ENCODE results near the gene OR4B1.
A peak's percentile ranks its signal among the peaks of the same experiment; 100 is the strongest.
"Not testable (repeated sequence)": the region's sequence is repeated elsewhere in the genome, so short reads cannot be mapped to it uniquely, and the experiment has no call there.

Gene OR4B1

DNA sequence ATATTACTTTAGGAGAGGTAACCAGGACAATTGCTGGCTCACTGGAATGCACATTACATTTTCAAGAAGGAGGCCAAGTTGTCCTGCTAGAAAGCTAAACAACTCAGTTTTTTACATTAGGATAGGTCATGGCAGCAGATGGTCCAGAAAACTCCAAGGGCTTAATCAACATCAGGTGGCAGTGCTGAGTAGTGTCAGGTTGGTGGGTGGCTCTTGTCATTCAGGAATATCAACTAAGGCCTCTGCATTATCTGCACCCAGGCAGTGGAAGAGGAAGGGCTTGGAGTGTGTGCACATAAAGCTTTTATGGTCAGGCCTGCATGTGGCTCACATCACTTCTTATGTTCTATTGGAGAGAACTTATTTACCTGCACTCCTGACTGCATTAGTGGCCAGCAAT is 32.2 kb upstream of the OR4B1 start:
- Histone ChIP-seq H3K9ac (ENCODE audit: low read length) (no peak overlapping the region), H3K4me3 (ENCODE audit: low read depth, low read length) (no peak overlapping the region), H3K4me1 (ENCODE audit: control insufficient read depth, insufficient read depth, low read length) (no peaks in the 10 kb centered on the region), H3K9me3 (ENCODE audit: control insufficient read depth, insufficient read depth, low read depth, low read length) (peaks cover 7% of the 10 kb centered on the region; the same call in 1 of the 2 replicates), H3K27ac (ENCODE audit: low read depth, low read length) (no peak overlapping the region), H3K27me3 (ENCODE audit: control insufficient read depth, insufficient read depth, low read length) (no peaks in the 10 kb centered on the region), H3K36me3 (ENCODE audit: control insufficient read depth, insufficient read depth, low read length) (no peaks in the 10 kb centered on the region)

DNA sequence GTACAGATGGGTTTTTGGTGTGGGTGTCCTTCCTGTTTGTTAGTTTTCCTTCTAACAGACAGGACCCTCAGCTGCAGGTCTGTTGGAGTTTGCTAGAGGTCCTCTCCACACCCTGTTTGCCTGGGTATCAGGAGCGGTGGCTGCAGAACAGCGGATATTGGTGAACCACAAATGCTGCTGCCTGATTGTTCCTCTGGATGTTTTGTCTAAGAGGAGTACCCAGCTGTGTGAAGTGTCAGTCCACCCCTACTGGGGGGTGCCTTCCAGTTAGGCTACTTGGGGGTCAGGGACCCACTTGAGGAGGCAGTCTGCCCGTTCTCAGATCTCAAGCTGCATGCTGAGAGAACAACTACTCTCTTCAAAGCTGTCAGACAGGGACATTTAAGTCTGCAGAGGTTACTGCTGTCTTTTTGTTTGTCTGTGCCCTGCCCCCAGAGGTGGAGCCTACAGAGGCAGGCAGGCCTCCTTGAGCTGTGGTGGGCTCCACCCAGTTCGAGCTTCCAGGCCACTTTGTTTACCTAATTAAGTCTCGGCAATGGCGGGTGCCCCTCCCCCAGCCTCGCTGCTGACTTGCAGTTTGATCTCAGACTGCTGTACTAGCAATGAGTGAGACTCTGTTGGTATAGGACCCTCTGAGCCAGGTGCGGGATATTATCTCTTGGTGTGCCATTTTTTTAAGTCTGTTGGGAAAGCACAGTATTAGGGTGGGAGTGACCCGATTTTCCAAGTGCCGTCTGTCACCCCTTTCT is 25.5 kb upstream of the OR4B1 start:
- Histone ChIP-seq H3K4me3 (ENCODE audit: low read depth, low read length) (peak overlapping the region; percentile 54), H3K9ac (ENCODE audit: low read length) (peak overlapping the region; percentile 62), H3K9me3 (ENCODE audit: control insufficient read depth, insufficient read depth, low read depth, low read length) (peaks cover 26% of the 10 kb centered on the region)
- H3K27me3 ChIP-seq (ENCODE audit: control insufficient read depth, insufficient read depth, low read length); H3K4me1 ChIP-seq (ENCODE audit: control insufficient read depth, insufficient read depth, low read length); H3K36me3 ChIP-seq (ENCODE audit: control insufficient read depth, insufficient read depth, low read length); H3K27ac ChIP-seq (ENCODE audit: low read depth, low read length): not testable (repeated sequence)

DNA sequence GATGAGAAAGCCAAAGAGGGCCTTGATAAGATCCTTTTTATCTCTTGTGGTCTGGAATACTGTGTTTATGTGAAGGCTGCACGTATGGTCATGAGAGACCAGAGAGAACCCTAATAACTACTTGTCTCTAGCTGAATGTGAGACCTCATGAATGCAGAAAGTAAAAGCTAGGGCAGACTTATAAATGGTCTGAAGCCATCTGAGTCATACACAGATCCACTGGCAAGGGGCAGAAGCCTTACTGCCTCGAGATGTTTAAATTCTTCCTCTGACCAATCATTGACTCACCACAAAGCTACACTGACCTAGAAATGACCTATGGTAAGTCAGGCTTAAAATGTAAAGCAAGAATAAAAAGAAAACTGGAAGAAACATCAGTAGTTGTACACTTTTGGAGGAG is 22.7 kb upstream of the OR4B1 start:
- Histone ChIP-seq H3K9ac (ENCODE audit: low read length) (no peak overlapping the region), H3K4me1 (ENCODE audit: control insufficient read depth, insufficient read depth, low read length) (no peaks in the 10 kb centered on the region; the same call in 1 of the 2 replicates), H3K27me3 (ENCODE audit: control insufficient read depth, insufficient read depth, low read length) (no peaks in the 10 kb centered on the region), H3K9me3 (ENCODE audit: control insufficient read depth, insufficient read depth, low read depth, low read length) (peaks cover 41% of the 10 kb centered on the region), H3K27ac (ENCODE audit: low read depth, low read length) (no peak overlapping the region), H3K36me3 (ENCODE audit: control insufficient read depth, insufficient read depth, low read length) (no peaks in the 10 kb centered on the region), H3K4me3 (ENCODE audit: low read depth, low read length) (no peak overlapping the region)

- Histone ChIP-seq H3K4me1 (ENCODE audit: control insufficient read depth, insufficient read depth, low read length) (no peaks in the 10 kb centered on the region), H3K36me3 (ENCODE audit: control insufficient read depth, insufficient read depth, low read length) (no peaks in the 10 kb centered on the region), H3K9me3 (ENCODE audit: control insufficient read depth, insufficient read depth, low read depth, low read length) (peaks cover 6% of the 10 kb centered on the region; the same call in 1 of the 2 replicates), H3K9ac (ENCODE audit: low read length) (no peak overlapping the region), H3K4me3 (ENCODE audit: low read depth, low read length) (no peak overlapping the region), H3K27me3 (ENCODE audit: control insufficient read depth, insufficient read depth, low read length) (no peaks in the 10 kb centered on the region), H3K27ac (ENCODE audit: low read depth, low read length) (no peak overlapping the region)
These were observed 8.7 kb upstream of the OR4B1 start for GRCh38 chr11:48207881-48208280.

GRCh38 chr11:48210052-48210451 is 6.6 kb upstream of the OR4B1 start:
- Histone ChIP-seq H3K36me3 (ENCODE audit: control insufficient read depth, insufficient read depth, low read length) (no peaks in the 10 kb centered on the region), H3K4me3 (ENCODE audit: low read depth, low read length) (no peak overlapping the region), H3K9ac (ENCODE audit: low read length) (no peak overlapping the region), H3K27ac (ENCODE audit: low read depth, low read length) (no peak overlapping the region), H3K27me3 (ENCODE audit: control insufficient read depth, insufficient read depth, low read length) (no peaks in the 10 kb centered on the region), H3K4me1 (ENCODE audit: control insufficient read depth, insufficient read depth, low read length) (no peaks in the 10 kb centered on the region), H3K9me3 (ENCODE audit: control insufficient read depth, insufficient read depth, low read depth, low read length) (peaks cover 16% of the 10 kb centered on the region; the same call in 1 of the 2 replicates)

DNA sequence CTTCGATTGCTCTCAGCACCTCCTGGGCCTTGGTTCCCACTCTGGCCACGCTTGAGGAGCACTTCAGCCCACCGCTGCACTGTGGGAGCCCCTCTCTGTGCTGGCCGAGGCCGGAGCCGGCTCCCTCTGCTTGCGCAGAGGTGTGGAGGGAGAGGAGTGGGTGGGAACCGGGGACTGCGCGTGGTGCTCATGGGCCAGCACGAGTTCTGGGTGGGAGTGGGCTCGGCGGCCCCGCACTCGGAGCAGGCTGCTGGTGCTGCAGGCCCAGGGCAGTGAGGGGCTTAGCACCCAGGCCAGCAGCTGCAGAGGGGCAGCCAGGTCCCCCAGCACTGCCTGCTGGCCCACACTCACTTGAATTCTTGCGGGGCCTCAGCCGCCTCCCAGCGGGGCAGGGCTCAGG is 12.2 kb downstream of the OR4B1 start:
- no peak overlapping the region for H3K9ac ChIP-seq (ENCODE audit: low read length)
- no peak overlapping the region for H3K4me3 ChIP-seq (ENCODE audit: low read depth, low read length)
- no peaks in the 10 kb centered on the region for H3K36me3 ChIP-seq (ENCODE audit: control insufficient read depth, insufficient read depth, low read length)
- H3K27me3 ChIP-seq (ENCODE audit: control insufficient read depth, insufficient read depth, low read length): no peaks in the 10 kb centered on the region
- H3K27ac ChIP-seq (ENCODE audit: low read depth, low read length): no peak overlapping the region
- peaks cover 40% of the 10 kb centered on the region; the same call in 1 of the 2 replicates for H3K9me3 ChIP-seq (ENCODE audit: control insufficient read depth, insufficient read depth, low read depth, low read length)
- H3K4me1 ChIP-seq (ENCODE audit: control insufficient read depth, insufficient read depth, low read length): no peaks in the 10 kb centered on the region

GRCh38 chr11:48230057-48230456 is 13.4 kb downstream of the OR4B1 start:
- not testable (repeated sequence) for H3K9ac ChIP-seq (ENCODE audit: low read length); H3K36me3 ChIP-seq (ENCODE audit: control insufficient read depth, insufficient read depth, low read length); H3K27ac ChIP-seq (ENCODE audit: low read depth, low read length); H3K27me3 ChIP-seq (ENCODE audit: control insufficient read depth, insufficient read depth, low read length); H3K4me3 ChIP-seq (ENCODE audit: low read depth, low read length); H3K4me1 ChIP-seq (ENCODE audit: control insufficient read depth, insufficient read depth, low read length)
- peaks cover 34% of the 10 kb centered on the region; the same call in 1 of the 2 replicates for H3K9me3 ChIP-seq (ENCODE audit: control insufficient read depth, insufficient read depth, low read depth, low read length)

GRCh38 chr11:48237727-48238126 is 21.1 kb downstream of the OR4B1 start:
- no peaks in the 10 kb centered on the region; the same call in 1 of the 2 replicates for H3K4me1 ChIP-seq (ENCODE audit: control insufficient read depth, insufficient read depth, low read length)
- H3K36me3 ChIP-seq (ENCODE audit: control insufficient read depth, insufficient read depth, low read length): no peaks in the 10 kb centered on the region
- no peak overlapping the region for H3K4me3 ChIP-seq (ENCODE audit: low read depth, low read length)
- no peak overlapping the region for H3K9ac ChIP-seq (ENCODE audit: low read length)
- H3K9me3 ChIP-seq (ENCODE audit: control insufficient read depth, insufficient read depth, low read depth, low read length): peaks cover 39% of the 10 kb centered on the region; the same call in 1 of the 2 replicates
- no peak overlapping the region for H3K27ac ChIP-seq (ENCODE audit: low read depth, low read length)
- H3K27me3 ChIP-seq (ENCODE audit: control insufficient read depth, insufficient read depth, low read length): no peaks in the 10 kb centered on the region

DNA sequence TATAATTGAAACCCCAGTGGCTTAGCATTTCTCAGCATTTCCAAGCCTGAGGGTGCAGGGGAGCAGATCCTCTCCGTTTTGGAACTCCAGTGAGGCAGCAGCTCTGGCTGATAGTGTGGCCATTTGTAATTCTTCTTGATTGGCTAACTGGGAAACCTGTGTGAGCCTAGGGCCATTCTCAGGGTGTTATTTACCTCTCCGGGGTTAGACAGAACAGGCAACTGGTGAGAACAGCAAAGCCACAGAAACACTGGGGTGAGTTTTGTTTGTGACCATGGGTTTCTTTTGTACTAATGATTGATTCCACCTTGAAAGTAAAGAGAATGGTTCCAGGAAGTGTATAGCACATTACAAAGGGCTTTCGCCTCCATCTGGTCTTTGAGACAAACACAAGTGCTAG is 25.9 kb downstream of the OR4B1 start:
- Histone ChIP-seq H3K9ac (ENCODE audit: low read length) (no peak overlapping the region), H3K4me1 (ENCODE audit: control insufficient read depth, insufficient read depth, low read length) (no peaks in the 10 kb centered on the region; the same call in 1 of the 2 replicates), H3K27me3 (ENCODE audit: control insufficient read depth, insufficient read depth, low read length) (no peaks in the 10 kb centered on the region), H3K4me3 (ENCODE audit: low read depth, low read length) (no peak overlapping the region), H3K27ac (ENCODE audit: low read depth, low read length) (no peak overlapping the region), H3K36me3 (ENCODE audit: control insufficient read depth, insufficient read depth, low read length) (no peaks in the 10 kb centered on the region), H3K9me3 (ENCODE audit: control insufficient read depth, insufficient read depth, low read depth, low read length) (peaks cover 48% of the 10 kb centered on the region; the same call in 1 of the 2 replicates)

DNA sequence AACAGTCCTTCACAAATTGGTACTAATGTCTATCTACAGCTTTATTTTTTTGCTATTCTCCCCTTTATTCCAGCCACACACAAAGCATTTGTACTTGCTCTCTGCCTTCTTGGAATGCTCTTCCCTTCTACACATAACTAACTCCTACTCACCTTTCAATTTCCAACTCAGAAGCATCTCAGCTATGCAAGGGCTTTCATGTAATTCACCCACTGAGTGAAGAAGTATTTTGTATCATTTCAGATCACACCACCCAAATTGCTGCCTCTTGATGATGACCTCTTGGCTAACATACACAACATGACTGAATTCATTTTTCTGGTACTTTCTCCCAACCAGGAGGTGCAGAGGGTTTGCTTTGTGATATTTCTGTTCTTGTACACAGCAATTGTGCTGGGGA is 28.2 kb downstream of the OR4B1 start, which contains the start of gene OR4X2:
TSS of gene OR4X2 (plus strand) at position 301 of the 400 bp plus-strand sequence. CDS start at position 301, 0 bp downstream.
- Histone ChIP-seq H3K4me1 (ENCODE audit: control insufficient read depth, insufficient read depth, low read length) (no peaks in the 10 kb centered on the region; the same call in 1 of the 2 replicates), H3K4me3 (ENCODE audit: low read depth, low read length) (no peak within 1 kb of the TSS), H3K9ac (ENCODE audit: low read length) (no peak within 1 kb of the TSS), H3K27me3 (ENCODE audit: control insufficient read depth, insufficient read depth, low read length) (no peaks in the 10 kb centered on the region), H3K9me3 (ENCODE audit: control insufficient read depth, insufficient read depth, low read depth, low read length) (peaks cover 45% of the 10 kb centered on the region), H3K36me3 (ENCODE audit: control insufficient read depth, insufficient read depth, low read length) (no peaks in the 10 kb centered on the region), H3K27ac (ENCODE audit: low read depth, low read length) (no peak within 1 kb of the TSS)

GRCh38 chr11:48248902-48249301 is 32.3 kb downstream of the OR4B1 start:
- no peak overlapping the region for H3K4me3 ChIP-seq (ENCODE audit: low read depth, low read length)
- H3K9ac ChIP-seq (ENCODE audit: low read length): no peak overlapping the region
- H3K9me3 ChIP-seq (ENCODE audit: control insufficient read depth, insufficient read depth, low read depth, low read length): peaks cover 38% of the 10 kb centered on the region
- H3K4me1 ChIP-seq (ENCODE audit: control insufficient read depth, insufficient read depth, low read length): no peaks in the 10 kb centered on the region
- H3K27me3 ChIP-seq (ENCODE audit: control insufficient read depth, insufficient read depth, low read length): no peaks in the 10 kb centered on the region
- H3K36me3 ChIP-seq (ENCODE audit: control insufficient read depth, insufficient read depth, low read length): no peaks in the 10 kb centered on the region
- no peak overlapping the region for H3K27ac ChIP-seq (ENCODE audit: low read depth, low read length)
